HEK293 (cell line): ENCODE data around the gene KCNK7.
A peak's percentile ranks its signal among the peaks of the same experiment; 100 is the strongest.

Source experiments
- CTCF ChIA-PET: fragments of 350-600 bp; formaldehyde crosslinking; extraction: SDS; loops from one replicate; lab custom pipeline; 2021; ENCODE audit warnings: antibody characterized with exemption; lab: Yijun Ruan, JAX
- POLR2A ChIA-PET: fragments of 300-600 bp; formaldehyde crosslinking; extraction: SDS; loops from one replicate; lab custom pipeline; 2020; ENCODE audit warnings: antibody characterized with exemption, inconsistent platforms; lab: Yijun Ruan, JAX
- H3K27ac ChIP-seq: fragments of 200-500 bp; sonication (Bioruptor generic); 2 replicates; pipeline ENCODE4 v1.5.1; 2014; ENCODE audit warnings: low read depth, low read length, control low read depth, inconsistent platforms; ENCODE audit errors: extremely low read depth
- H3K36me3 ChIP-seq, 2 experiments: fragments of 200-500 bp in 1 of 2; sonication (Bioruptor generic) in 1 of 2; 1 replicate in 1 of 2; 2 replicates in 1 of 2; pipeline ENCODE4 v1.5.1; 2014 to 2017; ENCODE audit warnings: inconsistent platforms in 2 of 2, low read length in 2 of 2; ENCODE audit not compliant: control insufficient read depth in 2 of 2, insufficient read depth in 1 of 2
- H3K4me1 ChIP-seq: fragments of 200-500 bp; sonication (Bioruptor generic); 2 replicates; pipeline ENCODE4 v1.5.1; 2014; ENCODE audit warnings: mild to moderate bottlenecking, low read length, inconsistent platforms; ENCODE audit not compliant: control insufficient read depth, insufficient read depth
- H3K4me3 ChIP-seq: 2 replicates; pipeline ENCODE4 v1.5.1; 2011; ENCODE audit warnings: low read depth, mild to moderate bottlenecking, control low read depth, low read length, moderate library complexity
- H3K9me3 ChIP-seq: fragments of 200-500 bp; sonication (Bioruptor generic); 2 replicates; pipeline ENCODE4 v1.5.1; 2014; ENCODE audit warnings: low read depth, low read length, inconsistent platforms; ENCODE audit not compliant: control insufficient read depth, insufficient read depth
- BCL11A ChIP-seq: fragments of 450-650 bp; formaldehyde crosslinking; IDR thresholded peaks from 2 replicates; pipeline ENCODE4 v1.5.1; 2016; ENCODE audit warnings: low read depth, missing biosample characterization, missing genetic modification characterization
- GLIS1 ChIP-seq: fragments of 450-650 bp; formaldehyde crosslinking; IDR thresholded peaks from 2 replicates; pipeline ENCODE4 v1.5.1; 2016; ENCODE audit warnings: missing biosample characterization, missing genetic modification characterization
- KLF8 ChIP-seq: fragments of 450-650 bp; formaldehyde crosslinking; IDR thresholded peaks from 2 replicates; pipeline ENCODE4 v1.5.1; 2016; ENCODE audit warnings: missing biosample characterization, missing genetic modification characterization
- KLF9 ChIP-seq: fragments of 450-650 bp; formaldehyde crosslinking; IDR thresholded peaks from 2 replicates; pipeline ENCODE4 v1.5.1; 2016; ENCODE audit warnings: missing biosample characterization, missing genetic modification characterization, low read depth
- SP7 ChIP-seq: fragments of 450-650 bp; formaldehyde crosslinking; IDR thresholded peaks from 2 replicates; pipeline ENCODE4 v1.5.1; 2016; ENCODE audit warnings: missing biosample characterization, missing genetic modification characterization
- ZNF138 ChIP-seq: fragments of 450-650 bp; formaldehyde crosslinking; IDR thresholded peaks from 2 replicates; pipeline ENCODE4 v1.5.1; 2016; ENCODE audit warnings: missing biosample characterization, missing genetic modification characterization, borderline replicate concordance
- ZNF174 ChIP-seq: fragments of 450-650 bp; formaldehyde crosslinking; IDR thresholded peaks from 2 replicates; pipeline ENCODE4 v1.5.0; 2017; ENCODE audit warnings: missing biosample characterization, mild to moderate bottlenecking, missing genetic modification characterization
- ZNF248 ChIP-seq: fragments of 450-650 bp; formaldehyde crosslinking; IDR thresholded peaks from 2 replicates; pipeline ENCODE4 v1.5.1; 2017; ENCODE audit warnings: missing biosample characterization, missing genetic modification characterization
- ZNF350 ChIP-seq: fragments of 450-650 bp; formaldehyde crosslinking; IDR thresholded peaks from 2 replicates; pipeline ENCODE4 v1.5.0; 2017; ENCODE audit warnings: missing biosample characterization, mild to moderate bottlenecking, missing genetic modification characterization
- ZNF362 ChIP-seq: fragments of 450-650 bp; formaldehyde crosslinking; IDR thresholded peaks from 2 replicates; pipeline ENCODE4 v1.5.1; 2016; ENCODE audit warnings: missing biosample characterization, missing genetic modification characterization
- ZNF37A ChIP-seq: fragments of 450-650 bp; IDR thresholded peaks from 2 replicates; pipeline ENCODE4 v1.5.1; 2018; ENCODE audit warnings: missing biosample characterization, missing genetic modification characterization
- ZNF391 ChIP-seq: fragments of 450-650 bp; formaldehyde crosslinking; IDR thresholded peaks from 2 replicates; pipeline ENCODE4 v1.5.1; 2016; ENCODE audit warnings: low read depth, missing biosample characterization, missing genetic modification characterization, borderline replicate concordance
- ZNF394 ChIP-seq: fragments of 450-650 bp; formaldehyde crosslinking; IDR thresholded peaks from 2 replicates; pipeline ENCODE4 v1.5.1; 2016; ENCODE audit warnings: missing biosample characterization, missing genetic modification characterization, mild to moderate bottlenecking, moderate library complexity, borderline replicate concordance
- ZNF561 ChIP-seq: fragments of 450-650 bp; IDR thresholded peaks from 2 replicates; pipeline ENCODE4 v1.5.1; 2018; ENCODE audit warnings: missing biosample characterization, missing genetic modification characterization, borderline replicate concordance
- ZNF670 ChIP-seq: fragments of 450-650 bp; formaldehyde crosslinking; IDR thresholded peaks from 2 replicates; pipeline ENCODE4 v1.5.1; 2016; ENCODE audit warnings: missing biosample characterization, missing genetic modification characterization, low read depth
- ZNF843 ChIP-seq: fragments of 450-650 bp; formaldehyde crosslinking; IDR thresholded peaks from 2 replicates; pipeline ENCODE4 v1.5.1; 2016; ENCODE audit warnings: missing biosample characterization, missing genetic modification characterization

The KCNK7 gene

GRCh38 chr11:65624931-65625627 lies 29.5 kb upstream of the KCNK7 start:
- no peaks in the 10 kb centered on the region for H3K4me1 ChIP-seq
- ChIA-PET POLR2A (interaction anchor here (0.5 to 1.2 kb wide), 2 partner anchors 10 to 76 kb away, joined by 4 to 6 read pairs; partner anchors contain the start of gene PCNX3), CTCF (interaction anchor here (0.6 to 1.4 kb wide), 6 partner anchors 26 to 192 kb away, joined by 3 to 6 read pairs (median 4); no protein-coding TSS in a partner anchor)
- H3K4me3 ChIP-seq, result no peak overlapping the region
- peaks cover 0 to 93% of the 10 kb centered on the region in 2 experiments; a peak in 1 of 3 replicates for H3K36me3 ChIP-seq
- TF ChIP-seq ZNF248 (tag by site-specific recombination), result no peak
- TF ChIP-seq GLIS1 (tag by site-specific recombination), result peak; percentile 42; the same call in 1 of the 2 replicates
- H3K9me3 ChIP-seq, result no peaks in the 10 kb centered on the region
- no peak overlapping the region for H3K27ac ChIP-seq

GRCh38 chr11:65623852-65624616 lies 28.4 kb upstream of the KCNK7 start:
- peaks cover 0 to 93% of the 10 kb centered on the region in 2 experiments; a peak in 1 of 3 replicates for H3K36me3 ChIP-seq
- ChIA-PET CTCF (interaction anchor here (0.6 to 1.4 kb wide), 5 partner anchors 12 to 260 kb away, joined by 3 to 4 read pairs (median 3); partner anchors contain the start of genes FAM89B and NEAT1), POLR2A (interaction anchor here (1.2 to 1.8 kb wide), 3 partner anchors 9 to 14 kb away, joined by 4 to 7 read pairs (median 5); partner anchors contain the start of genes PCNX3 and SIPA1)

GRCh38 chr11:65623177-65623576 lies 27.6 kb upstream of the KCNK7 start:
- TF ChIP-seq ZNF394 (tag by site-specific recombination) (no peak), ZNF391 (no peak), ZNF670 (tag by site-specific recombination) (no peak)
- TF ChIP-seq, all 188 proteins: peak for 0
- ChIA-PET CTCF (interaction anchor here (0.6 to 1.4 kb wide), 3 partner anchors 13 to 261 kb away, joined by 3 read pairs; partner anchors contain the start of gene FAM89B), POLR2A (interaction anchor here (0.6 to 1.8 kb wide), 4 partner anchors 10 to 98 kb away, joined by 3 to 7 read pairs (median 4); partner anchors contain the start of genes SCYL1 and SIPA1)
- Histone ChIP-seq H3K9me3 (no peaks in the 10 kb centered on the region), H3K4me1 (no peaks in the 10 kb centered on the region), H3K4me3 (no peak overlapping the region), H3K36me3 (peaks cover 0 to 95% of the 10 kb centered on the region in 2 experiments; a peak in 1 of 3 replicates), H3K27ac (no peak overlapping the region)

More at GRCh38 chr11:65623852-65624616, 28.4 kb upstream of the KCNK7 start:
- H3K27ac ChIP-seq, result no peak overlapping the region
- no peak overlapping the region for H3K4me3 ChIP-seq
- H3K4me1 ChIP-seq, result no peaks in the 10 kb centered on the region
- H3K9me3 ChIP-seq, result no peaks in the 10 kb centered on the region
- no peak for TF ChIP-seq ZNF138 (tag by site-specific recombination)
- TF ChIP-seq ZNF350 (tag by site-specific recombination), result no peak
- TF ChIP-seq ZNF37A (tag by site-specific recombination), result no peak
- TF ChIP-seq ZNF843 (tag by site-specific recombination), result no peak
- TF ChIP-seq BCL11A (tag by site-specific recombination), result no peak
- no peak for TF ChIP-seq KLF9 (tag by site-specific recombination)
- no peak for TF ChIP-seq SP7 (tag by site-specific recombination)
- TF ChIP-seq KLF8, result no peak
- no peak for TF ChIP-seq ZNF561 (tag by site-specific recombination)
- no peak for TF ChIP-seq ZNF174
- no peak for TF ChIP-seq ZNF362 (tag by site-specific recombination)
